Subcutaneous adipose tissue (tissue), 4 donors: ENCODE data around the gene ZDHHC12. TPM values are rescaled to one million over a fixed set of nuclear protein-coding genes. Genes with fewer than 3 reads are reported as not detected.

Experiments
- CTCF ChIP-seq: fragments of 450-650 bp; IDR thresholded peaks from one replicate; pipeline ENCODE4 v1.5.1; 2016; ENCODE audit warnings: low read depth, mild to moderate bottlenecking, control low read depth, antibody characterized with exemption, moderate library complexity
- small RNA-seq: library from RNA; depleted of rRNA; stranded (forward); fragments of <200 nt; gene quantifications from one replicate; pipeline ENCODE3, GENCODE V24; 2016
- total RNA-seq, 4 donors: library from RNA; depleted of rRNA; stranded (reverse); fragments of >200 nt; gene quantifications; one replicate each; pipeline ENCODE4 v1.1.0, GENCODE V29; 2016

The ZDHHC12 gene
- total RNA-seq, 4 donors from 2014 or later = 11.7 to 36.5 (median 27.0) TPM

- no peak for TF ChIP-seq CTCF
These were observed 39.9 kb downstream of the ZDHHC12 start for GRCh38 chr9:128684065-128684324.

- TF ChIP-seq CTCF = no peak
These were observed 40.4 kb downstream of the ZDHHC12 start for GRCh38 chr9:128683340-128684064.

- no peak for TF ChIP-seq CTCF
These were observed 46.1 kb downstream of the ZDHHC12 start for GRCh38 chr9:128677794-128678193.

- no peak for TF ChIP-seq CTCF
These were observed 48.5 kb downstream of the ZDHHC12 start for GRCh38 chr9:128675382-128675781.

Small RNAs within 50 kb of the gene (small RNA-seq; reads per million reads assigned to genes)
- gene RF00017 (not detected), gene RN7SL560P (not detected)

Other genes starting within 250 kb of the ZDHHC12 start
- gene GLE1, start 219.4 kb downstream of the ZDHHC12 start, total RNA-seq = 10 to 100 TPM; 21.0 to 33.0 (median 23.4) TPM
- gene SPTAN1, start 171.5 kb downstream of the ZDHHC12 start, total RNA-seq = 100 to 1,000 TPM; 185 to 310 (median 275) TPM
- 10 to 100 TPM; 15.0 to 21.4 (median 18.5) TPM for gene DYNC2I2, start 67.3 kb downstream of the ZDHHC12 start, total RNA-seq
- 100 to 1,000 TPM; 116 to 160 (median 146) TPM for gene SET, start 34.9 kb downstream of the ZDHHC12 start, total RNA-seq
- gene PKN3, start 21.6 kb downstream of the ZDHHC12 start, total RNA-seq = 10 to 100 TPM in 1 of 4 donors, 1 to 10 TPM in 3; 1.3 to 13.2 (median 4.7) TPM
- gene ZER1, start 47.8 kb upstream of the ZDHHC12 start, total RNA-seq = 10 to 100 TPM; 30.9 to 80.1 (median 34.7) TPM
- gene TBC1D13, start 63.1 kb upstream of the ZDHHC12 start, total RNA-seq = 10 to 100 TPM in 3 of 4 donors, 1 to 10 TPM in 1; 9.0 to 27.9 (median 12.4) TPM
- gene ENDOG, start 94.4 kb upstream of the ZDHHC12 start, total RNA-seq = 10 to 100 TPM; 12.1 to 29.8 (median 19.9) TPM
- 10 to 100 TPM; 20.2 to 38.1 (median 23.7) TPM for gene SPOUT1, start 105.7 kb upstream of the ZDHHC12 start, total RNA-seq
- 1 to 10 TPM; 1.5 to 7.5 (median 2.1) TPM for gene KYAT1, start 157.8 kb upstream of the ZDHHC12 start, total RNA-seq
- gene LRRC8A, start 158.0 kb upstream of the ZDHHC12 start, total RNA-seq = 10 to 100 TPM; 17.2 to 78.6 (median 24.4) TPM
- gene PHYHD1, start 196.9 kb upstream of the ZDHHC12 start, total RNA-seq = 10 to 100 TPM; 16.1 to 82.3 (median 29.9) TPM
- gene DOLK, start 223.5 kb upstream of the ZDHHC12 start, total RNA-seq = 10 to 100 TPM; 10.4 to 16.6 (median 11.5) TPM
- gene NUP188, start 223.6 kb upstream of the ZDHHC12 start, total RNA-seq = 10 to 100 TPM; 21.1 to 62.9 (median 28.6) TPM